Caco-2 (cell line): ENCODE data around the gene RB1. TPM values are rescaled to one million over a fixed set of nuclear protein-coding genes. Genes with fewer than 3 reads are reported as not detected.

Experiments
- BruUV-seq: library from RNA; stranded (reverse); fragments of 400-500 nt; replicated peaks from 2 replicates; lab custom pipeline; 2021; lab: Mats Ljungman, UMichigan
- CTCF ChIA-PET: fragments of 300-600 bp; sonication (Branson Sonifier 250); formaldehyde crosslinking; loops from one replicate; lab custom pipeline; 2022; ENCODE audit warnings: antibody characterized with exemption; lab: Charles Lee
- POLR2A ChIA-PET: fragments of 300-600 bp; sonication (Branson Sonifier 250); formaldehyde crosslinking; loops from one replicate; lab custom pipeline; 2022; ENCODE audit warnings: antibody characterized with exemption; lab: Charles Lee
- DNase-seq, 2 experiments: peaks; one replicate each; pipeline versions ENCODE4 v3.0.0 to v3.0.0-alpha.2; 2020 to 2022
- H3K27me3 ChIP-seq: replicated peaks from 2 replicates; pipeline ENCODE4 v1.6.0; 2011; ENCODE audit warnings: low read length; ENCODE audit not compliant: control insufficient read depth, insufficient read depth
- H3K36me3 ChIP-seq: 2 replicates; pipeline ENCODE4 v1.5.1; 2011; ENCODE audit warnings: low read length; ENCODE audit not compliant: control insufficient read depth, insufficient read depth
- H3K4me1 ChIP-seq: fragments of 250-450 bp; sonication (Bioruptor Pico); 2 replicates; pipeline ENCODE4 v1.5.1; 2020; ENCODE audit warnings: mild to moderate bottlenecking
- H3K4me3 ChIP-seq: 2 replicates; pipeline ENCODE4 v1.5.1; 2011; ENCODE audit warnings: low read depth, mild to moderate bottlenecking, control low read depth, low read length
- H3K9me3 ChIP-seq: fragments of 250-450 bp; sonication (Bioruptor Pico); 2 replicates; pipeline ENCODE4 v1.5.1; 2020; ENCODE audit warnings: mild to moderate bottlenecking, moderate library complexity
- H3K27ac Mint-ChIP-seq: one replicate; pipeline ENCODE4 v1.8.0; 2022; ENCODE audit warnings: mixed read lengths; ENCODE audit not compliant: unreplicated experiment
- H3K27me3 Mint-ChIP-seq: one replicate; pipeline ENCODE4 v1.8.0; 2022; ENCODE audit warnings: mixed read lengths; ENCODE audit not compliant: insufficient read depth, unreplicated experiment
- H3K36me3 Mint-ChIP-seq: one replicate; pipeline ENCODE4 v1.8.0; 2022; ENCODE audit warnings: mild to moderate bottlenecking, mixed read lengths; ENCODE audit not compliant: insufficient read depth, unreplicated experiment
- H3K4me1 Mint-ChIP-seq: one replicate; pipeline ENCODE4 v1.8.0; 2022; ENCODE audit warnings: low read depth, mixed read lengths; ENCODE audit not compliant: unreplicated experiment
- H3K4me3 Mint-ChIP-seq: one replicate; pipeline ENCODE4 v1.8.0; 2022; ENCODE audit warnings: mild to moderate bottlenecking, moderate library complexity, mixed read lengths; ENCODE audit not compliant: unreplicated experiment
- H3K9me3 Mint-ChIP-seq: one replicate; pipeline ENCODE4 v1.8.0; 2022; ENCODE audit warnings: mixed read lengths; ENCODE audit not compliant: unreplicated experiment
- intact Hi-C: fragments of 100-400 bp; cut with micrococcal nuclease; formaldehyde crosslinking; loops from one replicate; pipeline ENCODE4 v1.10.0; 2022; ENCODE audit not compliant: unreplicated experiment
- total RNA-seq: library from RNA; stranded (reverse); gene quantifications from 2 replicates; pipeline ENCODE4 v1.2.3, GENCODE V29; 2022
- TF ChIP-seq, protein P1 (sequence below), 2 experiments: fragments of 200-600 bp in 1 of 2; IDR thresholded peaks; 1 replicate in 1 of 2; 2 replicates in 1 of 2; pipeline versions ENCODE4 v1.5.1 to v1.8.0; 2011 to 2022; ENCODE audit warnings: antibody characterized with exemption in 1 of 2, control low read depth in 1 of 2, inconsistent platforms in 1 of 2, low read depth in 1 of 2, low read length in 1 of 2, mild to moderate bottlenecking in 1 of 2, moderate library complexity in 1 of 2; ENCODE audit not compliant: insufficient read depth in 1 of 2, severe bottlenecking in 1 of 2, unreplicated experiment in 1 of 2

The RB1 gene
- total RNA-seq, 1 experiment from 2014 or later: 24.1 TPM

DNA sequence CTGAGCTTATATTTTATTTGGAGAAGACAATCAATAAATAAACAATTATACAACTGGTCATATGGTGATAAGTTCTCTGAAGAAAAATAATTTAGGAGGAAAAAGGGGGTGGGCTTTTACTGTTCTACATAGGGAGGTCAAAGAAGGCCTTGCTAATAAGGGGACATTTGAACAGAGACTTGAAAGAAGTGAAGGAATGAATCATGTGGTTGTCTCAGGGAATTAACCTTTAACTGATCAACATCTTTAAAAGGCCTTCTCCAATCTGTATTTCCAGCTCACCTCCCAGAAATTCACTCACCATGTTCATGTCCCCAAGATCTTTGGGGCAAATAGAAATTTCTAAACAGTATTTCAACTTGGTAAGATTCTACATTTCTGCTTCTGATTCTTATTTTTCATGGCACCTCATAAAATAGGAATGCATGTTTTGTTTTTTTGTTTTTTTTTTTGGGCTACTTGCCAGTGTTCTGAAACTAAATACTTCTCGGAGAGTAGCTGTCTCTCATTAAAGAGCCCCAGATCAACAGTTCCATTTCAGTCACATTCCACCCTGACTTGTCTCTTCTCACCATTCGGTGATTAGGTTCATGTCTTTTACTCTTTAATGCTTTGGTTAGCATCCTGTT is 128.6 kb downstream of the RB1 start:
- H3K9me3 Mint-ChIP-seq: no peaks in the 10 kb centered on the region
- no peaks in the 10 kb centered on the region for H3K36me3 ChIP-seq
- H3K27ac Mint-ChIP-seq: no peak overlapping the region
- no peaks in the 10 kb centered on the region for H3K9me3 ChIP-seq
- POLR2A ChIA-PET: no interaction called here
- intact Hi-C loops: no loop called here
- no peaks in the 10 kb centered on the region for H3K4me1 ChIP-seq
- H3K27me3 Mint-ChIP-seq: no peaks in the 10 kb centered on the region
- no peaks in the 10 kb centered on the region for H3K36me3 Mint-ChIP-seq
- BruUV-seq: no TSS peak
- TF ChIP-seq, protein P1, sequence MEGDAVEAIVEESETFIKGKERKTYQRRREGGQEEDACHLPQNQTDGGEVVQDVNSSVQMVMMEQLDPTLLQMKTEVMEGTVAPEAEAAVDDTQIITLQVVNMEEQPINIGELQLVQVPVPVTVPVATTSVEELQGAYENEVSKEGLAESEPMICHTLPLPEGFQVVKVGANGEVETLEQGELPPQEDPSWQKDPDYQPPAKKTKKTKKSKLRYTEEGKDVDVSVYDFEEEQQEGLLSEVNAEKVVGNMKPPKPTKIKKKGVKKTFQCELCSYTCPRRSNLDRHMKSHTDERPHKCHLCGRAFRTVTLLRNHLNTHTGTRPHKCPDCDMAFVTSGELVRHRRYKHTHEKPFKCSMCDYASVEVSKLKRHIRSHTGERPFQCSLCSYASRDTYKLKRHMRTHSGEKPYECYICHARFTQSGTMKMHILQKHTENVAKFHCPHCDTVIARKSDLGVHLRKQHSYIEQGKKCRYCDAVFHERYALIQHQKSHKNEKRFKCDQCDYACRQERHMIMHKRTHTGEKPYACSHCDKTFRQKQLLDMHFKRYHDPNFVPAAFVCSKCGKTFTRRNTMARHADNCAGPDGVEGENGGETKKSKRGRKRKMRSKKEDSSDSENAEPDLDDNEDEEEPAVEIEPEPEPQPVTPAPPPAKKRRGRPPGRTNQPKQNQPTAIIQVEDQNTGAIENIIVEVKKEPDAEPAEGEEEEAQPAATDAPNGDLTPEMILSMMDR (IDR thresholded peaks at IDR 0.05; ENCODE audit: insufficient read depth in 1 of 2, low read depth in 1 of 2, low read length in 1 of 2, severe bottlenecking in 1 of 2, unreplicated experiment in 1 of 2): no peak
- no peaks in the 10 kb centered on the region for H3K27me3 ChIP-seq
- no peak overlapping the region for H3K4me3 ChIP-seq
- CTCF ChIA-PET: no interaction called here
- DNase-seq: no peak
- H3K4me1 Mint-ChIP-seq: no peaks in the 10 kb centered on the region
- H3K4me3 Mint-ChIP-seq: no peak overlapping the region

DNA sequence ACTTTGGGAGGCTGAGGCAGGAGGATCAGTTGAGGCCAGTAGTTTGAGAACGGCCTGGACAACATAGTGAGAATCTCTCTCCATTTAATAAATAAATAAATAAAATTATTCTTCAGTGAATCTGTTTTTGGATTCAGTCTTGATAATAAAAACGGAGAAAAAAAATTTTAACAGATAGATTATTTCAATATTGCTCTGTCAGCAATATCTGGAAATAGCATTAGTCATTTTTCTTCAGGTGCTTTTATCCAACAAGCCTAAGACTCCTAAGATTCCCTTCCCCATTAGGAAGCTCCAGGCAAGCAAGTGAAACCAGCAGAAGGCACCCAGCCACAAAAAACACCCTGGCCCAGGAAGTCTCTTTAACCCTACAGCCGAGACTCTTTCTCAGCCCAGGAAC is 130.6 kb downstream of the RB1 start:
- no peak for DNase-seq
- TF ChIP-seq, protein P1 (IDR thresholded peaks at IDR 0.05; ENCODE audit: insufficient read depth in 1 of 2, low read depth in 1 of 2, low read length in 1 of 2, severe bottlenecking in 1 of 2, unreplicated experiment in 1 of 2): no peak
- H3K4me3 ChIP-seq: no peak overlapping the region
- Mint-ChIP-seq H3K27me3 (no peaks in the 10 kb centered on the region), H3K27ac (no peak overlapping the region), H3K4me3 (no peak overlapping the region), H3K9me3 (no peaks in the 10 kb centered on the region), H3K4me1 (no peaks in the 10 kb centered on the region), H3K36me3 (no peaks in the 10 kb centered on the region)
- no peaks in the 10 kb centered on the region for H3K9me3 ChIP-seq
- ChIA-PET CTCF (no interaction called here), POLR2A (no interaction called here)
- H3K36me3 ChIP-seq: no peaks in the 10 kb centered on the region
- no peaks in the 10 kb centered on the region for H3K4me1 ChIP-seq
- no peaks in the 10 kb centered on the region for H3K27me3 ChIP-seq
- no TSS peak for BruUV-seq
- intact Hi-C loops: no loop called here

DNA sequence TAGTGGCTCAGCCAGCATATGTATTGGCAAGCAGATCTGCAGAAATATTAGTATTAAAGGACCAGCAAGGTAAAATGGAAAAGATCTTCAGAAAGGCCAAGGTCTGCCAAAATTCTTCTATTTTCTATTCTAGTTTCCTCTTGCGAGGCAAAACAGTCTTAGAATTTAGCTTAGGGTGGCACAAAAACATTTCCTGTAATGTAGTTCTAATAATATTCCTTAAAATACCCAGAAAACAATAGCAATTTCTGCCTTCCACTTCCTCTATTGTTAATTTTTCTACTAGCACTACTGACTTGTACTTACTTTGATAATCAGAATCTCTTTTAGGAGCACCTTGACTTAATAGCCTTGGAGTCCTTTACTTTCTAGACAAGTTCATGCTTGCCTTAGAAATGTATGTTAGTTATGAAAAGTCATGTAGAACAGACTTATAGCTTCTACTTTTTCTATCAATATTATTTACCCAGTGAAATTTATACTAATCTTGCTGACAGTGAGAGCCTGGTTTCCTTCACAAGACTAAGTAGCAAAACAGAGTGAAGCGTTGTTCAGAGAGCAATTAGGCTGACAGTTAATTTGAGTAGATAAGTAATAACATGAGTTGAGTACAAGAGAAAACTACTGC is 133.2 kb downstream of the RB1 start:
- H3K9me3 ChIP-seq: no peaks in the 10 kb centered on the region
- no peak for DNase-seq
- intact Hi-C loops: no loop called here
- no peaks in the 10 kb centered on the region for H3K4me1 ChIP-seq
- Mint-ChIP-seq H3K4me3 (no peak overlapping the region), H3K9me3 (no peaks in the 10 kb centered on the region), H3K36me3 (no peaks in the 10 kb centered on the region), H3K4me1 (no peaks in the 10 kb centered on the region), H3K27ac (no peak overlapping the region), H3K27me3 (no peaks in the 10 kb centered on the region)
- BruUV-seq: no TSS peak
- TF ChIP-seq, protein P1 (IDR thresholded peaks at IDR 0.05; ENCODE audit: insufficient read depth in 1 of 2, low read depth in 1 of 2, low read length in 1 of 2, severe bottlenecking in 1 of 2, unreplicated experiment in 1 of 2): no peak
- ChIA-PET CTCF (no interaction called here), POLR2A (no interaction called here)
- H3K27me3 ChIP-seq: no peaks in the 10 kb centered on the region
- no peak overlapping the region for H3K4me3 ChIP-seq
- H3K36me3 ChIP-seq: no peaks in the 10 kb centered on the region
